Adrenal gland (tissue), 12 donors: ENCODE measurements around the gene PEA15. TPM values are rescaled to one million over a fixed set of nuclear protein-coding genes. Genes with fewer than 3 reads are reported as not detected.

Source experiments
- DNase-seq, 7 donors: peaks; one replicate each; pipeline ENCODE4 v3.0.0-alpha.2; 2019 to 2020
- H3K27ac ChIP-seq, 5 donors: fragments of 200-600 bp; sonication (generic) in 4 of 5; 1 replicate in 3 of 5; 2 replicates in 2 of 5; pipeline versions ENCODE4 v1.5.1 to v1.8.0; 2016 to 2020; ENCODE audit warnings: mild to moderate bottlenecking in 1 of 5
- H3K27me3 ChIP-seq: fragments of 200-600 bp; 2 replicates; pipeline ENCODE4 v1.8.0; 2021
- H3K36me3 ChIP-seq, 2 donors: fragments of 200-600 bp; replicated peaks in 1 of 2; 1 replicate in 1 of 2; 2 replicates in 1 of 2; pipeline versions ENCODE4 v1.5.1 to v1.8.0; 2018 to 2022
- H3K4me1 ChIP-seq, 2 donors: fragments of 200-600 bp; replicated peaks in 1 of 2; 1 replicate in 1 of 2; 2 replicates in 1 of 2; pipeline versions ENCODE4 v1.5.1 to v1.8.0; 2018 to 2021
- H3K4me3 ChIP-seq, 4 donors: fragments of 200-600 bp; sonication (generic) in 3 of 4; one replicate each; pipeline ENCODE4 v1.5.1; 2016 to 2018
- H3K9me3 ChIP-seq, 3 donors: fragments of 200-600 bp; sonication (generic) in 1 of 3; replicated peaks in 1 of 3; 1 replicate in 2 of 3; 2 replicates in 1 of 3; pipeline versions ENCODE4 v1.5.1 to v1.8.0; 2016 to 2021
- POLR2A ChIP-seq, 2 donors: fragments of 450-650 bp; IDR thresholded peaks; one replicate each; pipeline ENCODE4 v1.6.1; 2017; ENCODE audit warnings: antibody characterized with exemption in 2 of 2, mild to moderate bottlenecking in 2 of 2, moderate library complexity in 1 of 2
- WGBS, 4 donors: extraction: QIAGEN DNeasy Blood & Tissue Kit in 2 of 4; methylation state at CpG; one replicate each; pipeline versions ENCODE4 v1.1.5 to v1.1.7; 2013 to 2017; 5-methylcytosine and 5-hydroxymethylcytosine counted together
- intact Hi-C, 2 donors: fragments of 100-400 bp; cut with DNase I; formaldehyde crosslinking; loops; one replicate each; pipeline versions ENCODE4 v1.14.1 to v1.15.0; 2022 to 2023
- polyA plus RNA-seq, 3 donors: library from polyadenylated mRNA; stranded (reverse); fragments of 200-250 nt in 2 of 3; fragments of 350-450 nt in 1 of 3; fragmentation: Illumina TruSeq in 1 of 3; extraction: RNeasy Lipid Tissue Mini Kit (QIAGEN cat#74804) in 1 of 3; gene quantifications; one replicate each; pipeline ENCODE4 v1.2.3, GENCODE V29; 2013 to 2014
- total RNA-seq, 9 donors: library from RNA; depleted of rRNA in 4 of 9; stranded (reverse); fragments of >200 nt in 4 of 9; fragments of 120-200 nt in 1 of 9; fragmentation: NEBNext Ultra II Directional in 1 of 9; extraction: Animal tissue kit (Norgen Biotek cat#: 25700) in 1 of 9; gene quantifications; one replicate each; pipeline versions ENCODE4 v1.1.0 to v1.2.4, GENCODE V29; 2013 to 2023
- TF ChIP-seq, protein P1 (sequence below), 6 experiments: fragments of 450-650 bp in 4 of 6; fragments of 200-600 bp in 2 of 6; sonication (generic) in 1 of 6; IDR thresholded peaks; 1 replicate in 5 of 6; 2 replicates in 1 of 6; pipeline versions ENCODE4 v1.5.1 to v1.8.0; 2016 to 2021; ENCODE audit warnings: antibody characterized with exemption in 6 of 6, mild to moderate bottlenecking in 2 of 6, moderate library complexity in 1 of 6
- donor health status: healthy with polysubstance abuse.
- donor health status: Bipolar disorder and iron deficiency.
- donor health status: DM: yes; HTN: yes; CAD: no.
- donor health status: DM: no; HTN: no; CAD: no.
- donor health status: DM: no; HTN: no; CAD: no.
- donor health status: DM: yes; HTN: yes; CAD: no.

The PEA15 gene
- total and polyA plus RNA-seq, 12 donors, result 40.6 to 445 (median 106) TPM

GRCh38 chr1:160187407-160187806 lies 17.8 kb upstream of the PEA15 start:
- H3K4me1 ChIP-seq, result no peaks in the 10 kb centered on the region
- no peaks in the 10 kb centered on the region for H3K36me3 ChIP-seq
- no peak for TF ChIP-seq POLR2A (IDR thresholded peaks at IDR 0.05)
- TF ChIP-seq, protein P1, sequence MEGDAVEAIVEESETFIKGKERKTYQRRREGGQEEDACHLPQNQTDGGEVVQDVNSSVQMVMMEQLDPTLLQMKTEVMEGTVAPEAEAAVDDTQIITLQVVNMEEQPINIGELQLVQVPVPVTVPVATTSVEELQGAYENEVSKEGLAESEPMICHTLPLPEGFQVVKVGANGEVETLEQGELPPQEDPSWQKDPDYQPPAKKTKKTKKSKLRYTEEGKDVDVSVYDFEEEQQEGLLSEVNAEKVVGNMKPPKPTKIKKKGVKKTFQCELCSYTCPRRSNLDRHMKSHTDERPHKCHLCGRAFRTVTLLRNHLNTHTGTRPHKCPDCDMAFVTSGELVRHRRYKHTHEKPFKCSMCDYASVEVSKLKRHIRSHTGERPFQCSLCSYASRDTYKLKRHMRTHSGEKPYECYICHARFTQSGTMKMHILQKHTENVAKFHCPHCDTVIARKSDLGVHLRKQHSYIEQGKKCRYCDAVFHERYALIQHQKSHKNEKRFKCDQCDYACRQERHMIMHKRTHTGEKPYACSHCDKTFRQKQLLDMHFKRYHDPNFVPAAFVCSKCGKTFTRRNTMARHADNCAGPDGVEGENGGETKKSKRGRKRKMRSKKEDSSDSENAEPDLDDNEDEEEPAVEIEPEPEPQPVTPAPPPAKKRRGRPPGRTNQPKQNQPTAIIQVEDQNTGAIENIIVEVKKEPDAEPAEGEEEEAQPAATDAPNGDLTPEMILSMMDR (IDR thresholded peaks at IDR 0.05), result no peak
- no peak for DNase-seq
- H3K9me3 ChIP-seq, result no peaks in the 10 kb centered on the region
- no peaks in the 10 kb centered on the region for H3K27me3 ChIP-seq
- no peak overlapping the region for H3K4me3 ChIP-seq
- WGBS, 4 donors, result 60 to 72% (median 68%) methylated on average over 6 to 7 of the region's 7 CpGs
- intact Hi-C loops, result no loop called here
- H3K27ac ChIP-seq, result no peak overlapping the region

- no peaks in the 10 kb centered on the region for H3K27me3 ChIP-seq
- H3K4me3 ChIP-seq, result no peak overlapping the region
- H3K36me3 ChIP-seq, result no peaks in the 10 kb centered on the region
- no peak overlapping the region for H3K27ac ChIP-seq
- no peak for DNase-seq
- WGBS, 4 donors, result 86 to 91% (median 89%) methylated on average over 7 of the region's 7 CpGs
- H3K9me3 ChIP-seq, result no peaks in the 10 kb centered on the region
- no peak for TF ChIP-seq POLR2A (IDR thresholded peaks at IDR 0.05)
- intact Hi-C loops, result no loop called here
- peaks cover 5 to 7% of the 10 kb centered on the region in 2 donors for H3K4me1 ChIP-seq
These were observed 16.8 kb upstream of the PEA15 start for GRCh38 chr1:160188341-160188740.

- intact Hi-C loops, result loop anchor here (5.0 to 10.0 kb wide), 4 partner anchors 55 to 185 kb away; no protein-coding TSS in a partner anchor
- no peaks in the 10 kb centered on the region for H3K27me3 ChIP-seq
- no peaks in the 10 kb centered on the region for H3K9me3 ChIP-seq
- DNase-seq, result peak in 4 of 7 donors; percentile 38 to 72 (median 62)
- peaks cover 7 to 9% of the 10 kb centered on the region in 2 donors for H3K4me1 ChIP-seq
- H3K36me3 ChIP-seq, result no peaks in the 10 kb centered on the region
- no peak for TF ChIP-seq POLR2A (IDR thresholded peaks at IDR 0.05)
- TF ChIP-seq, protein P1 (IDR thresholded peaks at IDR 0.05), result no peak
- H3K4me3 ChIP-seq, result no peak within 1 kb of the TSS
- H3K27ac ChIP-seq, result no peak within 1 kb of the TSS
- WGBS, 4 donors, result 58 to 64% (median 61%) methylated on average over 15 of the region's 15 CpGs
These were observed 15.2 kb upstream of the PEA15 start, which contains the start of gene CASQ1 for GRCh38 chr1:160189649-160190625. Gene CASQ1 (plus strand): TSS chr1:160190575. CDS start chr1:160190752, 177 bp downstream.

- Histone ChIP-seq H3K9me3 (no peaks in the 10 kb centered on the region), H3K27me3 (no peaks in the 10 kb centered on the region), H3K4me1 (peaks cover 7 to 9% of the 10 kb centered on the region in 2 donors), H3K36me3 (no peaks in the 10 kb centered on the region), H3K4me3 (no peak overlapping the region), H3K27ac (no peak overlapping the region)
- intact Hi-C loops, result loop anchor here (5.0 to 10.0 kb wide), 4 partner anchors 53 to 183 kb away; no protein-coding TSS in a partner anchor
- TF ChIP-seq, protein P1 (IDR thresholded peaks at IDR 0.05), result no peak
- TF ChIP-seq POLR2A (IDR thresholded peaks at IDR 0.05), result no peak
- DNase-seq, result no peak
- WGBS, 4 donors, result 65 to 88% (median 74%) methylated on average over 3 of the region's 3 CpGs
These were observed 13.4 kb upstream of the PEA15 start for GRCh38 chr1:160191756-160192155.
